Activated CD8-positive, alpha-beta memory T cell treated with anti-CD3 and anti-CD28 coated beads, Interleukin-2, amount 50 U/mL, for 1 hour (primary cell): ENCODE results near the gene THRB.
"Not testable (repeated sequence)": the region's sequence is repeated elsewhere in the genome, so short reads cannot be mapped to it uniquely, and the experiment has no call there.

Source experiments
- DNase-seq: peaks from one replicate; pipeline ENCODE4 v3.0.0-alpha.2; 2020; ENCODE audit errors: extremely low read depth

THRB gene

DNA sequence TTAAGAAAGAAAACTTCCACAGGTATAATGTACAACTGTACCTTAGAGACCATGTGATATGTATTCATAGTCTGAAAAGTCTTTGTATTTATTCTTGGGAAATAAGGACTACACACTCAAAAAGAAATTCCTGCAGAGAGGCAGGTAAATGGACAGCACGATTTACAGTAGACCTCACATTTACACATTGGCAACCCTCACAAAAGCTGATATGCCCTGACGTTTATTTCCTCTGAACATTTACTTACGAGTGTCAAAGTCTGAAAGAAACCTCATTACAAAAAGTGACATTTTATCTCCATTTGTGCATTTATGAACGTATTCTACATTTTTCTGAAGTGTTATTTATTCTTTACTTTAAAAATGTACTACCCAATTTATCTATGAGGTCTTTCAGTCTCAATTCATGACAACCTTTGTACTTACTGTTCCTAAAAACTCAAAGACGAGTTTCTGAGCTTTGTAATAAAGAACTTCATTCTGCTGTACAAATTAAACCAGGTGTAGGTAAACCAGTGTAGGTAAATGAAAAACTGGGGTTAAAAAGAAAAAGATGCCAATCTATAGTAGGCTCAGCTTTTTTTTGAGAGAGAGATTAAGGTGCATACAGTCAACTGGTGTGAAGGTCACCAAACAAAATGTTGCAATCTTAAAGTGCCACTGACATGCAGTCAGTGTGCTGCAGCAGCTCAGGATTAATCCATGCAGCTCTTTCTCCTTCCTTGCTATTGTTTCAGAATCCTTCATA is 44.3 kb downstream of the THRB start:
- DNase-seq = no peak

- no peak for DNase-seq
These were observed 46.8 kb downstream of the THRB start for GRCh38 chr3:24447836-24448235.

- no peak for DNase-seq
These were observed 48.6 kb downstream of the THRB start for GRCh38 chr3:24446032-24446431.

GRCh38 chr3:24443476-24443875 is 51.2 kb downstream of the THRB start:
- no peak for DNase-seq

DNA sequence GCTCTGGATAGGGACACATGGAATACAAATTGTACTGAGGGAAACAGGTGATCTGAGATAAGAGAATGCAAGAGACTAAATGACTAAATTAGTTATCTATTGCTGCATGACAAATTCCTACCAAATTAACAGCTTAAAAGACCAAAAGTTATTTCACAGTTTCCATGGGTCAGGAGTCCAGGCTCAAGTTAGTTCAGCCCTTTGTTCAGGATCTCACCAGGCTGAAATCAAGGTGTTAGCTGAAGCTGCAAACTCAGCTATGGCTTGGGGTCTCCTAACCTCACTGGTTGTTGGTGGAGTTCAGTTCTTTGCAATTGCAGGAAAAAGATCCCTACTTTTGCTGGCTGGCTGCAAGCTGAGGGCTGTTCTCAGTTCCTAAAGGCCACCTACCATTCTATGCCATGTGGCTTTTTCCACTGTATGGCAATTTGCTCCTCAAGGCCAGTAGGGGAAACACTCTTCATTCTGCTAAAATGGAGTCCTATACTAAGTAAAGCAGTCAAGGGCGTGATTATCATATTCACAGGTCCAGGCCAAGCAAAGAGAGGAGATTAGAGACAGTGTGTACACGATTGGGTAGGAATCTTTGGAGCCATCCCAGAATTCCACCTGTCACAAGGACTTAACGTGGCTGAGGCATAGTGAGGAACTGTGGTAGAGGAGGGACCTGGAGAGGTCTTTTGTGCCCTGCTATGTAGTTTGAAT is 53.7 kb downstream of the THRB start:
- no peak for DNase-seq

GRCh38 chr3:24439021-24439420 is 55.6 kb downstream of the THRB start:
- DNase-seq = no peak

DNA sequence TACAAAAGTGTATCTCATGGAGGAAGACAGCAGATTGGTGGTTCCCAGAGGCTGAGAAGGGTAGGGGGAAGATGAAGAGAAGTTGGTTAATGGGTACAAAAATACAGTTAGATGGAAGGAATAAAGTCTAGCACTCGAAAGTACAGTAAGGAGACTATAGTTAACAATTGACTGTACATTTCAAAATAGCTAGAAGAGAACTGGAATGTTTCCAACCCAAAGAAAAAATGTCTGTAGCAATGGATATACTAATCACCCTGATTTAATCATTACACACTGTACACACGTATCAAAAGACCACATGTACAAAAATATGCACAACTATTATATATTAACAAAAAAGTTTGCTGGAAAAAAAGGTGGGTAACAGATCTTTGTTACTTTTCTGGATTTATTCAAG is 57.3 kb downstream of the THRB start:
- DNase-seq = no peak

- DNase-seq = no peak
These were observed 59.1 kb downstream of the THRB start for GRCh38 chr3:24435584-24435983.

DNA sequence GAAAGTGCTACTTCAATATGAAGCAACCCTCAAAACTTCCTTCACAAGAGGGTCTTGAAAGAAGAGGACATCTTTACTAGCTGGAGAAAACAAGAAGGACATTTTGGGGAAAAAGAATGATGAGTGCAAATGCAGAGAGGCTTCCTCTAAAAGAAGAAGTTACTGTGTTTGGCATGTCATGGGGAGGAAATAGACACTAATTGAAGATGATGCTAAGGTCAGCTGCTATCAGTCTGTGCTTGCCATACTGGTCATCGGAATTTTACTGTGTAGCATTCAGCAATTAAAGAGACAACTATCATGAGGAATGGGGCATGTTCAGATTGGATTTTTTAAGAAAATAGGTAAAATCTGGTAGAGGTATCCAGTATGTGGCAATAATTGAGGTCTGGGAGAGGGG is 60.0 kb downstream of the THRB start:
- no peak for DNase-seq

GRCh38 chr3:24433838-24434591 is 60.6 kb downstream of the THRB start:
- DNase-seq = no peak

DNA sequence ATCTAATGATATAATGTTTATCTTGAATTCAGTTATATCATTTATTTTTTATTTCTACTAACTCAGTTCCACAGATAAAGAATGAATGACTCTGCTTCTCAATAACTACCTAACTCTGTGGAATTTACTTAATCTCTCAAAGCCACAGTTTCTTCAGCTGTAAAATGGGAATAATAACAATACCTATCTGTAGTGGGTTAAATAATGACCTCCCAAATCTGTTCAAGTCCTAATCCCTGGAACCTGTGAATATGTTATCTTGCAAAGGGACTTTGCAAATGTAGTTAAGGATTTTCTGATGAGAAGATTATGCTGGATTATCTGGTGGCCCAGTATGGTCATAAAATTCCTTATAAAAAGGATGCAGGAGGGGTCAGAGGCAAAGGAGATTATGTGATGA is 61.7 kb downstream of the THRB start:
- no peak for DNase-seq

DNA sequence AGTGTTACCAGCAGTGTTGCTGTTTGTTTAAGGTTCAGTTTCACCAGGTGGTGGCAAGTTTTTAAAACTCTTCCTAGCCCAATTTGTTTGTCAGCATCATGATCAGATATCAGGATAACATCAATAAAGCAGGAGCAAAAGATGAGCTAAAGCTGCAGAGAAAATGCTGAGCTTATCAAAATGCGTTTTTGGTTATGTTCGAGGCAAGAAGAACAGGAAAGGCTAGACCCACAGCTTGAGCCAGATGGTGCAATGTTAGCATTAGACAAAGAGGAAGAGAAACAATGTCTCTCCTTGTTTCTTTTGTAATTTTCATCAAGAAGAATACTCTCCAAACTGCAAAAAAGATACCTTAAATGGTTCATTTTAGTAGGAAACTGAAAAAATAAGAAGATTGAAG is 66.2 kb downstream of the THRB start:
- no peak for DNase-seq

- no peak for DNase-seq
These were observed 67.8 kb downstream of the THRB start for GRCh38 chr3:24426896-24427295.

DNA sequence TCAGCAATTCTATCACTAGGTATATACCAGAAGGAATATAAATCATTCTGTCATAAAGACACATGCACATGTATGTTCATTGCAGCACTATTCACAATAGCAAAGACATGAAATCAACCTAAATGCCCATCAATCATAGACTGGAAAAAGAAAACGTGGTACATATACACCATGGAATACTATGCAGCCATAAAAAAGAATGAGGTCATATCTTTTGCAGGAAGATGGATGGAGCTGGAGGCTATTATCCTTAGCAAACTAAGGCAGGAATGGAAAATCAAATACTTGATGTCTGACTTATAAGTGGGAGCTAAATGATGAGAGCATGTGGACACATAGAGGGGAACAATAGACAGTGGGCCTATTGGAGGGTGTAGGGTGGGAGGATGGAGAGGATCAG is 73.8 kb downstream of the THRB start:
- not testable (repeated sequence) for DNase-seq

GRCh38 chr3:24420224-24420623 is 74.4 kb downstream of the THRB start:
- no peak for DNase-seq

- DNase-seq = no peak
These were observed 75.4 kb downstream of the THRB start for GRCh38 chr3:24419067-24419791.

GRCh38 chr3:24417730-24418129 is 76.9 kb downstream of the THRB start:
- no peak for DNase-seq

GRCh38 chr3:24416224-24416623 is 78.4 kb downstream of the THRB start:
- no peak for DNase-seq

- no peak for DNase-seq
These were observed 78.8 kb downstream of the THRB start for GRCh38 chr3:24415824-24416223.

DNA sequence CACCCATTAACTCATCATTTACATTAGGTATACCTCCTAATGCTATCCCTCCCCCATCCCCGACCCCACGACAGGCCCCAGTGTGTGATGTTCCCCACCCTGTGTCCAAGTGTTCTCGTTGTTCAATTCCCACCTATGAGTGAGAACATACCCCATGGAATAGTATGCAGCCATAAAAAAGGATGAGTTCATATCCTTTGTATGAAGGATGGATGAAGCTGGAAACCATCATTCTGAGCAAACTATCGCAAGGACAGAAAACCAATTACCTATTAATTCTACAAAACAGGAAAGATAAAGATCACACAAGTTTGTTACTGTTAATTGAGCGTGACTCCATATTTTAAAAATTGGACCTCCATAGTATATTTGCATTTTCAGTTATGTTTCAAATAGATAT is 81.0 kb downstream of the THRB start:
- DNase-seq = not testable (repeated sequence)

DNA sequence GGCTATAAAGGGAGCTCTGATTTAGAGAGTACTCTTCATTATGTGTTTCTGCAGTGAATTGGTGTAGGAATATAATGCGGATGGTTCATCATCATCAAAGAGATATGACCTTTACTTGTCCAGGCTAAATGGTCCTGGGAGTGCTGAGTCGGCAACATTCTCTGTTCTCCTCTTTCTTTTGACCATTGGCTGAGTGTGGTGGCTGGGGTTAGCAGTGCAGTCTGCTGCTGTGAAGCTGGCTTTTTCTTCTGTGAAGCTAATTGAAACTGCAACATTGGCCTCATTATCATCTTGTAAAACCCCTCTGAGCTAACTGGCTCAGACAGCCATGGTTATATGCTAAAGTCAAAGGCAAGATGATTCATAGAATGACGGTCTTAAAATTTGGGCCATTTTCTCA is 83.8 kb downstream of the THRB start:
- DNase-seq = no peak
